Adrenal gland (tissue), 5 donors: ENCODE results near the gene PRIM2.
"Not testable (repeated sequence)": the region's sequence is repeated elsewhere in the genome, so short reads cannot be mapped to it uniquely, and the experiment has no call there.

ENCODE experiments used
- CTCF ChIP-seq, 6 experiments: fragments of 450-650 bp in 4 of 6; fragments of 200-600 bp in 2 of 6; sonication (generic) in 1 of 6; IDR thresholded peaks; 1 replicate in 5 of 6; 2 replicates in 1 of 6; pipeline versions ENCODE4 v1.5.1 to v1.8.0; 2016 to 2021; ENCODE audit warnings: antibody characterized with exemption in 6 of 6, mild to moderate bottlenecking in 2 of 6, moderate library complexity in 1 of 6
- POLR2A ChIP-seq, 2 donors: fragments of 450-650 bp; IDR thresholded peaks; one replicate each; pipeline ENCODE4 v1.6.1; 2017; ENCODE audit warnings: antibody characterized with exemption in 2 of 2, mild to moderate bottlenecking in 2 of 2, moderate library complexity in 1 of 2
- donor health status: DM: no; HTN: no; CAD: no.

GRCh38 chr6:57358319-57358718 lies 40.9 kb downstream of the PRIM2 start:
- TF ChIP-seq POLR2A, CTCF (IDR thresholded peaks at IDR 0.05): not testable (repeated sequence)
